Adipose tissue (tissue), 3 donors: ENCODE measurements around the gene FKBP11. TPM values are rescaled to one million over a fixed set of nuclear protein-coding genes. Genes with fewer than 3 reads are reported as not detected.
"Not testable (repeated sequence)": the region's sequence is repeated elsewhere in the genome, so short reads cannot be mapped to it uniquely, and the experiment has no call there.

Experiments
- H3K27ac ChIP-seq: one replicate; pipeline ENCODE4 v1.5.1; 2013; ENCODE audit warnings: low read depth, low read length
- WGBS, 3 donors: extraction: QIAGEN DNeasy Blood & Tissue Kit; methylation state at CpG; one replicate each; pipeline ENCODE4 v1.1.7; 2013; 5-methylcytosine and 5-hydroxymethylcytosine counted together
- polyA plus RNA-seq, 3 donors: library from polyadenylated mRNA; stranded (reverse); fragments of 200-250 nt; gene quantifications; one replicate each; pipeline ENCODE4 v1.2.3, GENCODE V29; 2013
- donor health status: healthy with polysubstance abuse.
- donor health status: Bipolar disorder and iron deficiency.
- donor health status: healthy.

The FKBP11 gene
- polyA plus RNA-seq, 3 donors: 30.5 to 156 (median 45.0) TPM

DNA sequence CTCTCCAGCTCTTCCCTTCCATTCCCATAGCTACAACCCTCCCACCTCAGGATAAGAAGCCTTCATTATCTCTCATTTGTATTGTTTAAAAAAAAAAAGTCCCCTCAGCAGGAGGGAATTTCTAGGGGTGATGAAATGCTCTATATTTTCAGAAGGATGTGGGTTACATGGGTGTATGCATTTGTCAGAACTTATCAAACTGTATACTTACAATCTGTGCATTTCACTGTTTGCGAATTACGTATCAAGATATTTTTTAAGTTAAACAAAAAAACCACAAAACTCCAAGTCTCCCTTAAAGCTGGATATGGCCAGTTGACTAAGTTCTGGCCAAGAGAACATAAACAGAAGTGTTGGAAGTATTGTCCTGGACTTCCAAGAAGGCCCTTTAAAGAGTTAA lies 2.0 kb upstream of the FKBP11 start:
- H3K27ac ChIP-seq: no peak overlapping the region
- WGBS, 3 donors: 87 to 91% (median 90%) methylated on average over 2 of the region's 2 CpGs

DNA sequence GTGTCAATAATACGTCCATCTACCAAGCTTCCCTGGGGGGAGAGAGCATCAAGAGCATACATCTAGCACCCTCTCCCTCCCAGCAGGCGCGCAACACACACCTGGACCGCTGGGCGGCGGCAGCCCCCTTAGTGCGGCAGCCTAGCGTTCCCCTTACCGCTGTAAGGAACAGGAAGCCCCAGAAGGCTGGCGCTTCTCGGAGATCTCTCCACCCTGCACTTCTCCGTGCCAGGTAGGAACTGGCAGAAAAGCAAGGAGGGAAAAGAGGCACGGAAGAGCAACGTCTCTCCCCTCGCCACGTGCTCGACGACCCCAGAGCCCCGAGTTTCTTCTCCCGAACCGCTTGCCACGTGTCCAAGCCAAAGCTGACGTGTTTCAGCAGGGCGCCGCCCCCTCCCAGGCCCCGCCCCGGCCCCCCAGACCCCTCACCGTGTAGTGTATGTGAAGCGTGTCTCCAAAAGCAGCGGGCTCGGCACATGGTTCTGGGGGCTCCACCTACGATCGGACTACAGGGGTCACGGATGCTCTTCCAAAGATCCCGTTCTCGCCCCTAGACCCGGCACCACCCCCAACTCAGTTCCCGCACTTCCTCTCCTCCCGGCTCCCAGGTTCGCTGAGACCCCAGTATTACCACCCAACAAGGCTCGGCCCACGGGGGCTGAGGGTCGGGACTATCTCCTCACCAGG lies 532 bp downstream of the FKBP11 start:
- 1% methylated on average over 42 to 43 of the region's 43 CpGs for WGBS, 3 donors
- H3K27ac ChIP-seq: no peak overlapping the region

- H3K27ac ChIP-seq: no peak overlapping the region
- 89 to 93% (median 89%) methylated on average over 3 of the region's 3 CpGs for WGBS, 3 donors
Observed at GRCh38 chr12:48923117-48923516, 2.2 kb downstream of the FKBP11 start.

DNA sequence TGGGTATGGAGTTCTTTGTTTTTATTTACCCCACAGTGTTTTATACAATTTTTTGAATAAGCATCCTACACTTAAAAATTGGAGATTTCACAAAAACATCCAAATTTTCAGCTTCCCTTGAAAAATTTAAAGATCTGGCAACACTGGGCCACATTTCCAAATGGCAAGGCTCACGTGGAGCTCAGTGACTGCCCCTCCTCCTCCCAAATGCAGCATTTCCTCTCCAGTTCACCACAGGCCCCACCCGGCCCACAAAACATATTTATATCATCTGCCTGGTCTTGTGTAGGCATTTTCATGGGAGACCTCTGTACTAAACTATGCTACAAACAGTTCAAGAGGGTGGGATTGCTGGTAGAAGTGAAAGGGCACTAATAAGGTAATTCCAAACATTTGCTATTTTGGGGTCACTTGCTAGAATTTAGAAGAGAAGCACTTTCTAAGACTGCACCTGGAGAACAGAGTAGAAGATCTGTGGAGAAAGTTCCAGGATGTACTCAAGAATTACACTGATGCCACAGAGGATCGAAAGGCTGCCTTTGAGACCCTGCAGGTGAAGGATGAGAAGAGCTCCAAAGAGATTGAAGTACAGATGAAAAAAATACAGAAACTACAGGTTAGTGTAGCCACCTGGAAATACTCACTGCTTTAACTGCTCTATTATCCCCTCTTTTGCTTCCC lies 7.3 kb downstream of the FKBP11 start:
- 39 to 68% (median 45%) methylated on average over 3 of the region's 3 CpGs for WGBS, 3 donors
- no peak overlapping the region for H3K27ac ChIP-seq

DNA sequence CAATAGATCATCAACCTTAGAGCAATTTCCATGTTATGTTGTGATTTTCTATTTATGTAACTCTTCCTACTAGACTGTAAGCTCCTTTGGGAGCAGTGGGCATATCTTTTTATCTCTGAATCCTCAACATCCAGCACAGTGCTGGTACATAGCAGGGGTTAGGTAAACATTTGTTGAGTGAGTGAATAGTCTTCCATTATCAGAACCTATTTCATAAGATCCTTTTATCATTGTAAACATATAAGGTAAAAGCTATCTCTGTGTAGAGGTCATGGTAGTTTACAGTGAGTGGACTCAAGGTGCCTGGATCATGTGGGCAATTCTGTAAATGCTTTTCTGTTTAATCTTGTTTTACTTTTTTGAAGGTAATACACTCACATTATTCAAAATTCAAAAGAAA lies 15.1 kb downstream of the FKBP11 start:
- no peak overlapping the region for H3K27ac ChIP-seq

DNA sequence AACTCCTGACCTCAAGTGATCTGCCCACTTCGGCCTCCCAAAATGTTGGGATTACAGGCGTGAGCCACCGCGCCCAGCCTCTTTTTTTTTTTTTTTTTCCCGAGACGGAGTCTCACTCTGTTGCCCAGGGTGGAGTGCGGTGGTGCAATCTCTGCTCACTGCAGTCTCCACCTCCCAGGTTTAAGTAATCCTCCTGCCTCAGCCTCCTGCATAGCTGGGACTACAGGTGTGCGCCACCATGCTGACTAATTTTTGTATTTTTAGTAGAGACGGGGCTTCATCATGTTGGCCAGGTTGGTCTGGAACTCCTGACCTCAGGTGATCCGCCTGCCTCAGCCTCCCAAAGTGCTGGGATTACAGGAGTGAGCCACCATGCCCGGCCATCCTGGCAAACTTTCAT lies 15.6 kb downstream of the FKBP11 start:
- not testable (repeated sequence) for H3K27ac ChIP-seq
- WGBS, 3 donors: 88 to 96% (median 89%) methylated on average over 8 to 11 of the region's 11 CpGs

DNA sequence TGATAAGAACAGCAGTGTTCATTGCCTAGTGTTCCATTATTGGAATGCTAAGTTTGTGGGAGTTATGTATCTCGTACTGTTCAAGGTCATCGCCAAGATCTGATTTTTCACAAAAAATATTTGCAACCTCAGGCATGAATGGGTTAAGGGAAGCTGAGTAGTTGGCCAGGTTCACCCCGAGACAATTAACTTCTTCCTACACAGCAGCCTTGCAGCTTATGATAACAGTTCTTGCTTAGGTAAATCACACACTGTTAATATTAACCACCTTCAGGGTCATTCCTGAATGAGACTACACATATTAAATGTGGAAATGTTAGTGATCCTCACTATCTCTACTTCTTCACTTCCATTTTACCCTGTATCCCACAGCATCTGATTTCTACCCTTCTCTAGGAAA lies 18.0 kb downstream of the FKBP11 start:
- 18 to 59% (median 53%) methylated on average over 3 of the region's 3 CpGs for WGBS, 3 donors
- no peak overlapping the region for H3K27ac ChIP-seq

- H3K27ac ChIP-seq: no peak overlapping the region
- 1% methylated on average over 19 of the region's 19 CpGs for WGBS, 3 donors
Observed at GRCh38 chr12:48903982-48904411, 21.3 kb downstream of the FKBP11 start.

DNA sequence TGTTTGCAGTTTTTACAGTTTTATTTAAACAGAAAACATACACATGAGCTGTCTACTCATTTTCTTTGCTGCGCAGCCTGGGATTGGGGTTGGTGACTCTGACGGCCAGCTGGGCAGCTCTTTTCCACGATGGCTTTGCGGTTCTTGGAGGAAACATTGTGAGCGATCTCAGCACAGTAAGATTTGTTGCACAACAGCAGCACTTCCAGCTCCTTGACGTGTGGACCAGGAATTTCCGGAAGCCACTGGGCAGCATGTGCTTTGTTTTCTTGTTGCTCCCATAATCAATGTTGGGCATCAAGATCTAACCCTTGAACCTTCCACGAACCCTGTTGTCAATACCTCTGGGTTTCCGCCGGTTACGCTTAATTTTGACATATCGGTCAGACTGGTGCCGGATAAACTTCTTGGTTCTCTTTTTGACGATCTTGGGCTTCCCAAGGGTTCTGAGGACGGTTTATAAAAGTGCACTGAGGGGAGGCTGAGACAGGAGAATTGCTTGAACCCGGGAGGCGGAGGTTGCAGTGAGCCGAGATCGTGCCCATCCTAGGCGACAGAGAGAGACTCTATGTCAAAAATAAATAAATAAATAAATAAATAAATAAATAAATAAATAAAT lies 21.8 kb downstream of the FKBP11 start:
- no peak overlapping the region for H3K27ac ChIP-seq
- WGBS, 3 donors: 37 to 53% (median 51%) methylated on average over 20 of the region's 20 CpGs

GRCh38 chr12:48901278-48901677 lies 24.0 kb downstream of the FKBP11 start:
- H3K27ac ChIP-seq: no peak overlapping the region
- WGBS, 3 donors: 70 to 90% (median 87%) methylated on average over 2 of the region's 2 CpGs

- no peak overlapping the region for H3K27ac ChIP-seq
- WGBS, 3 donors: 54 to 74% (median 71%) methylated on average over 2 of the region's 2 CpGs
Observed at GRCh38 chr12:48899651-48900050, 25.6 kb downstream of the FKBP11 start.

GRCh38 chr12:48894271-48894670 lies 31.0 kb downstream of the FKBP11 start:
- no peak overlapping the region for H3K27ac ChIP-seq
- 60 to 76% (median 65%) methylated on average over 1 of the region's 1 CpG for WGBS, 3 donors

DNA sequence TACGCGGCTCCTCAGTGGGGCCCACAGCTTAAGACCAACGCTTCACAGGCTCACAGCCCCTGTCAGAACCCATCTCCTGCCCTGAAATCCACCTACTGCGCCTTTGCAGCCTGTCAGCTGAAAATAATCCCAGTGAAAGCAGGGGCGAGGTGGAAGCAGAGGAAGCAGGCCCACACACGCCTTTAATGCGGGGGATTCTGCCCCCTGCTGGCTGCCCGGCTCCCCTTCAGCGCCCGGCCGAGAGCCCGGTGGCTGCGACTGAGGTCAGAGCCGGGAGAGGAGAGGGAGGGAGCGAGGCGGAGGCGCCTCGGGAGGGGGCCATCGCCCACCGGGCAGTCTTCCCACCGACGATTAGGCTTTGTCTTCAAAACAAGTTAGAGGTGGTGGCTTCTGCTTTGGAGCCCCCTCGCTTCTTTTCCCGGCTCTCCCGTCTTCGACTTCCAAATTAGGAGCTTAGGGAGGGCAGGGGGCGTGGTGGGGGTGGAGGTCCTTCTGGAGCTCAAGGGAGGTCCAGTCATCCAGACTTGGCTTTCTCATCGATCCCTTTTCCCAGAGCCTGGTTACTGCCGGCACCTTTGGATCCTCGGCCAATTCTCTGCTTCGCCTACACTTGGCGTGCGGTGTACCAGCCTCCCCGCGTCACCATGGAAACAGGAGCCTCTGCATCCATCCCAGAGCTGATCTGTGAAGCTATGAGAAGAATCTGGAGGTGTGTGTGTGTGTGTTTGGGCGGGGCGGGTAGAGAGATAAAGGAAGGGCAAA lies 34.5 kb downstream of the FKBP11 start:
- H3K27ac ChIP-seq: no peak overlapping the region
- WGBS, 3 donors: 4 to 6% (median 6%) methylated on average over 37 of the region's 37 CpGs

- 74 to 90% (median 88%) methylated on average over 3 of the region's 3 CpGs for WGBS, 3 donors
- H3K27ac ChIP-seq: no peak overlapping the region
Observed at GRCh38 chr12:48889679-48890078, 35.6 kb downstream of the FKBP11 start.

DNA sequence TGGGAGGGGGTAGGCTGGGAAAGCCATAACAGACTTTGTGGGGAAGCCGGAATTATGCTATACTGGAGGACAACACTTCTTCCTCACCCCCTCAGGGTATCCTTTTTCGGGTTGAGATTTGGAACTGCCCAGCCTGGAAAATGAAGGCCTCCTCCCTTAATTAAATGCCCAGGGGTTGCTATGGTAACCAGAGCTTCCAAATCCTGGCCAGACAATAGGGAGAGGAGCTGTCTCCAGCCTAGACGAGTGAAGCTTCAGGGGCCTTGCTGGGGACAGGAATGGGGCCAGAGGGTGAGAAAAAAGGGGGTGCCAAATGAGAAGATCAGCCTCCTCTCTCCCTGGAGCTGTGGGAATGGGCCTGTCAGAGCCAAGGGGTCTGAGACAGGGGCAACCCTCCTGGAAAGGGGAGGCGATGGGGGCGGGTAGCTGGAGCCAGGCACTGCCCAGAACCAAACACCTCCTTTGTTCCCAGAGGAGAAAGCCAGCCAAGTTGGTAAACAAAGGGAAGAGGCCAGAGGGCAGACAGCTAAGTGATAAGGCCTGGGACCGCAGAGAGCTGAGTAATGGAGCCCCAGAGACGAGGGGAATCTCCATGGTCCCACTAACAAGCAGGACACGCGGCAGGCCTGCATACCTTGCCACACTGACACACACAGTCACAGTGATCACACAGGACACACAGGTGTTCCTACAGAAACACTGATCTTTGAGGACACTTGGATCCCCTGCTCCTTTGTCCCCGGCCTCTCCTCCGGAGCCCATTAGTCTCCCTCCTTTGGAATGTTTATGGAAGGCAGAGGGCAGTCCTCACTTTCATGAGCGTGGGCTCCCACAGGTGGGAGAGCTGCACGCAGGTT lies 41.8 kb downstream of the FKBP11 start:
- 53 to 76% (median 71%) methylated on average over 13 of the region's 13 CpGs for WGBS, 3 donors

DNA sequence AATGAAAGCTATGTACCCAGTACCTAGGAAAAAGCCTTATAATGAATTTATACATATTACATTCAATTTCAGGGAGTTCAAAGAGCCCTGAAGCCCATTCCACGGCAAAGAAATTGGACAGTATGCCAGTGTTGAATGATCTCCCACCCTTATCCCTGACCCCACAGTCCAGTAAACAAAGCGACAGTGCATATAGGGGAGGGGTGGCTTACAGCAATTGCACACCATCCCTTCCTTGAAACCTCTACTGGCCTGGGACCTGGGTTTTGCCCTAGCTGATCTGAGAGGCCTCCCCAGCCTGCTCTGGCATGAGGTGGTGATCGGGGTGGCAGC lies 42.4 kb downstream of the FKBP11 start:
- 76 to 84% (median 84%) methylated on average over 3 of the region's 3 CpGs for WGBS, 3 donors
- H3K27ac ChIP-seq: no peak overlapping the region

More for the DNA sequence above, 41.8 kb downstream of the FKBP11 start:
- H3K27ac ChIP-seq: no peak overlapping the region

- WGBS, 3 donors: 5 to 32% (median 9%) methylated on average over 10 of the region's 10 CpGs
- no peak overlapping the region for H3K27ac ChIP-seq
Observed at GRCh38 chr12:48882315-48882687, 43.0 kb downstream of the FKBP11 start.

- no peak overlapping the region for H3K27ac ChIP-seq
- WGBS, 3 donors: 36 to 58% (median 47%) methylated on average over 9 of the region's 9 CpGs
Observed at GRCh38 chr12:48881686-48882314, 43.5 kb downstream of the FKBP11 start.
